Bronchus fibroblast of lung (primary cell): Measurements from ENCODE around the gene RHOXF2B. TPM values are rescaled to one million over a fixed set of nuclear protein-coding genes. Genes with fewer than 3 reads are reported as not detected.

ENCODE experiments used
- total RNA-seq: library from RNA; depleted of rRNA; stranded (reverse); fragments of >200 nt; gene quantifications from 2 replicates; pipeline ENCODE4 v1.2.3, GENCODE V29; 2015

The RHOXF2B gene
- total RNA-seq = not detected in 2 replicates

GRCh38 chrX:120077590-120077989, at the start of gene RHOXF2B:
Gene RHOXF2B, minus strand, starts transcription at chrX:120077690. Its CDS starts 138 bp downstream, at chrX:120077552.

DNA sequence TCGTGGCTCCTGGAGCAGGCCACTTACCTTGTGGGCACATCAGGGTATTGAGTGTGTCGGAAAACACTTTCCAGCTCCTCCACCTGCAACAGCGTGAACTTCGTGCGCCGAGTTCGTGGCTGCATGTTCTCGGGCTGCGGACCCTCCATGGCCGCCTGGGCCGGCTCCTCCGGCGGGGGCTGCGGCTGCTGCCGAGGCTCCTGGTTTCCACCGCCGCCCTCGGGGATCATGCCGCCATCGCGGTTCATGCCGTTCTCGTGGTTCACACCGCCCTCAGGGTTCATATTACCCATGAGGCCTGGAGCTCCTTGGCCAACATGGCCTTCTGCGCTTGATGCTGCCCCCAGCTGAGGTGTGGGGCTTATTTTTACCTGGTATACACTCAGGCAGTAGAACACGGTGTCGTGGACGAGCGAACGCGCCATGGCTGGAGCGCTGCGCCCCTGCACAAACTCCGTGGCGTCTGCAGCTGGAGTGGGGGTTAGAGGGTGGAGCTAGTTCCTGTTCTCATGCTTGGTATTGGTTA, 38.0 kb upstream of the RHOXF2B start, which contains the start of gene RHOXF1:
RHOXF1 (minus strand) TSS at position 476 of the 526 bp plus-strand sequence; CDS start at position 425, 51 bp downstream.

Other genes with a start within 250 kb of the RHOXF2B start
- gene UPF3B, start 224.7 kb downstream of the RHOXF2B start, total RNA-seq = 2.1 and 3.0 TPM in 2 replicates
- gene RNF113A, start 206.0 kb downstream of the RHOXF2B start, total RNA-seq = 14.4 and 16.5 TPM in 2 replicates
- gene NDUFA1, start 205.9 kb downstream of the RHOXF2B start, total RNA-seq = 32.1 and 42.4 TPM in 2 replicates
- not detected in 2 replicates for gene AKAP14, start 181.8 kb downstream of the RHOXF2B start, total RNA-seq
- gene NKAP, start 133.9 kb downstream of the RHOXF2B start, total RNA-seq = 3.9 and 4.2 TPM in 2 replicates
- gene RHOXF1, start 38.2 kb upstream of the RHOXF2B start, total RNA-seq = not detected in 2 replicates
- gene RHOXF2, start 80.9 kb upstream of the RHOXF2B start, total RNA-seq = not detected in 2 replicates
- gene ZBTB33, start 173.1 kb upstream of the RHOXF2B start, total RNA-seq = 7.9 and 9.2 TPM in 2 replicates
- gene TMEM255A, start 233.8 kb upstream of the RHOXF2B start, total RNA-seq = 0.45 and 0.67 TPM in 2 replicates